ENCODE data around the gene GDAP2.

GRCh38 chr1:117921991-117922390 lies 7.4 kb downstream of the GDAP2 start:
- TF ChIP-seq, protein P1, sequence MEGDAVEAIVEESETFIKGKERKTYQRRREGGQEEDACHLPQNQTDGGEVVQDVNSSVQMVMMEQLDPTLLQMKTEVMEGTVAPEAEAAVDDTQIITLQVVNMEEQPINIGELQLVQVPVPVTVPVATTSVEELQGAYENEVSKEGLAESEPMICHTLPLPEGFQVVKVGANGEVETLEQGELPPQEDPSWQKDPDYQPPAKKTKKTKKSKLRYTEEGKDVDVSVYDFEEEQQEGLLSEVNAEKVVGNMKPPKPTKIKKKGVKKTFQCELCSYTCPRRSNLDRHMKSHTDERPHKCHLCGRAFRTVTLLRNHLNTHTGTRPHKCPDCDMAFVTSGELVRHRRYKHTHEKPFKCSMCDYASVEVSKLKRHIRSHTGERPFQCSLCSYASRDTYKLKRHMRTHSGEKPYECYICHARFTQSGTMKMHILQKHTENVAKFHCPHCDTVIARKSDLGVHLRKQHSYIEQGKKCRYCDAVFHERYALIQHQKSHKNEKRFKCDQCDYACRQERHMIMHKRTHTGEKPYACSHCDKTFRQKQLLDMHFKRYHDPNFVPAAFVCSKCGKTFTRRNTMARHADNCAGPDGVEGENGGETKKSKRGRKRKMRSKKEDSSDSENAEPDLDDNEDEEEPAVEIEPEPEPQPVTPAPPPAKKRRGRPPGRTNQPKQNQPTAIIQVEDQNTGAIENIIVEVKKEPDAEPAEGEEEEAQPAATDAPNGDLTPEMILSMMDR (IDR thresholded peaks at IDR 0.05) = no peak
- TF ChIP-seq POLR2AphosphoS5 (IDR thresholded peaks at IDR 0.05) (no peak), POLR2A (IDR thresholded peaks at IDR 0.05) (no peak)
